DOHH2 (cell line): ENCODE data around the gene SLC16A8.

Source experiments
- H3F3A ChIP-seq: fragments of 200-600 bp; sonication (generic), shearing (Covaris generic); 2 replicates; pipeline ENCODE4 v1.6.0; 2016; ENCODE audit warnings: antibody characterized with exemption, mild to moderate bottlenecking; ENCODE audit not compliant: control insufficient read depth, insufficient read depth
- H3K27ac ChIP-seq: fragments of 200-600 bp; sonication (generic); 2 replicates; pipeline ENCODE4 v1.5.1; 2014; ENCODE audit warnings: low read depth, mild to moderate bottlenecking, low read length, moderate library complexity
- H3K27me3 ChIP-seq: fragments of 200-600 bp; sonication (generic); 2 replicates; pipeline ENCODE4 v1.6.1; 2014; ENCODE audit warnings: mild to moderate bottlenecking, low read length, mixed read lengths; ENCODE audit not compliant: control insufficient read depth
- H3K36me3 ChIP-seq: fragments of 200-600 bp; sonication (generic); 2 replicates; pipeline ENCODE4 v1.6.1; 2014; ENCODE audit warnings: mild to moderate bottlenecking, low read length, moderate library complexity, mixed read lengths; ENCODE audit not compliant: control insufficient read depth
- H3K4me1 ChIP-seq: fragments of 200-600 bp; sonication (generic); 2 replicates; pipeline ENCODE4 v1.6.1; 2014; ENCODE audit warnings: mild to moderate bottlenecking, low read length, mixed read lengths; ENCODE audit not compliant: control insufficient read depth
- H3K4me2 ChIP-seq: fragments of 200-600 bp; sonication (generic); 2 replicates; pipeline ENCODE4 v1.6.0; 2014; ENCODE audit warnings: mild to moderate bottlenecking, low read length, moderate library complexity
- H3K4me3 ChIP-seq: fragments of 200-600 bp; sonication (generic); 2 replicates; pipeline ENCODE4 v1.5.1; 2014; ENCODE audit warnings: mild to moderate bottlenecking, low read length, mixed read lengths
- H3K79me2 ChIP-seq: fragments of 200-600 bp; sonication (generic); 2 replicates; pipeline ENCODE4 v1.6.1; 2014; ENCODE audit warnings: mild to moderate bottlenecking, low read length, mixed read lengths; ENCODE audit not compliant: control insufficient read depth
- H3K9me2 ChIP-seq: fragments of 200-600 bp; sonication (generic); replicated peaks from 2 replicates; pipeline ENCODE4 v1.6.1; 2014; ENCODE audit warnings: mild to moderate bottlenecking, low read length, mixed read lengths; ENCODE audit not compliant: control insufficient read depth
- H3K9me3 ChIP-seq: fragments of 200-600 bp; sonication (generic); 2 replicates; pipeline ENCODE4 v1.6.1; 2014; ENCODE audit warnings: antibody characterized with exemption, low read length, mixed read lengths; ENCODE audit not compliant: control insufficient read depth, insufficient read depth
- H4K20me1 ChIP-seq: fragments of 200-600 bp; sonication (generic); 2 replicates; pipeline ENCODE4 v1.6.0; 2014; ENCODE audit warnings: low read depth, mild to moderate bottlenecking, antibody characterized with exemption, low read length, moderate library complexity; ENCODE audit not compliant: control insufficient read depth, insufficient read depth
- EZH2phosphoT487 ChIP-seq: fragments of 200-600 bp; sonication (generic); IDR thresholded peaks from 2 replicates; pipeline ENCODE4 v1.6.1; 2017; ENCODE audit warnings: borderline replicate concordance, mild to moderate bottlenecking, antibody characterized with exemption, low read length, moderate library complexity, mixed read lengths
- TF ChIP-seq, protein P1 (sequence below): fragments of 200-600 bp; sonication (generic); IDR thresholded peaks from one replicate; pipeline ENCODE4 v1.5.1; 2014; ENCODE audit warnings: antibody characterized with exemption, mild to moderate bottlenecking, low read depth, low read length; ENCODE audit not compliant: poor library complexity, severe bottlenecking

SLC16A8 gene

DNA sequence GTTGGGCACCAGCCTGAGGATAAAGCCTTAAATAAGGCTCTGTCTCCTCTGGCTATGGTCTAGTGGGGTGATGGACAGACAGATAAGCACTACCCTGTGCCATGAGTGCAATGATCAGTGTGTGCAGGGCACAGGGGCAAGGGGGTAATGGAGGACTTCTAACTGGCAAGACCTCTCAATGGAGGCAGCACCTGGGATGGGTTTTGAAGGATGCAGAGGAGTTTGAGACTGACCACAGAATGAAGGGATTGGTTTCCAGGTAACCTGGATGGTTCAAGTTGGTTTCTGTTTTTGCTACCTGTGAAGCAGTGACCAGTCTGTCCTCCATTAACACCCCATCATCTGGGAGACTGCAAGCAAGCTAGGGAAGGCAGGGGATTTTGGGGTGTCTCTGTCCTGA lies 54.6 kb downstream of the SLC16A8 start:
- TF ChIP-seq, protein P1, sequence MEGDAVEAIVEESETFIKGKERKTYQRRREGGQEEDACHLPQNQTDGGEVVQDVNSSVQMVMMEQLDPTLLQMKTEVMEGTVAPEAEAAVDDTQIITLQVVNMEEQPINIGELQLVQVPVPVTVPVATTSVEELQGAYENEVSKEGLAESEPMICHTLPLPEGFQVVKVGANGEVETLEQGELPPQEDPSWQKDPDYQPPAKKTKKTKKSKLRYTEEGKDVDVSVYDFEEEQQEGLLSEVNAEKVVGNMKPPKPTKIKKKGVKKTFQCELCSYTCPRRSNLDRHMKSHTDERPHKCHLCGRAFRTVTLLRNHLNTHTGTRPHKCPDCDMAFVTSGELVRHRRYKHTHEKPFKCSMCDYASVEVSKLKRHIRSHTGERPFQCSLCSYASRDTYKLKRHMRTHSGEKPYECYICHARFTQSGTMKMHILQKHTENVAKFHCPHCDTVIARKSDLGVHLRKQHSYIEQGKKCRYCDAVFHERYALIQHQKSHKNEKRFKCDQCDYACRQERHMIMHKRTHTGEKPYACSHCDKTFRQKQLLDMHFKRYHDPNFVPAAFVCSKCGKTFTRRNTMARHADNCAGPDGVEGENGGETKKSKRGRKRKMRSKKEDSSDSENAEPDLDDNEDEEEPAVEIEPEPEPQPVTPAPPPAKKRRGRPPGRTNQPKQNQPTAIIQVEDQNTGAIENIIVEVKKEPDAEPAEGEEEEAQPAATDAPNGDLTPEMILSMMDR, result no peak
- no peak for TF ChIP-seq EZH2phosphoT487
- Histone ChIP-seq H3K4me2 (no peak overlapping the region), H3K4me1 (peaks cover 10% of the 10 kb centered on the region), H3K79me2 (no peaks in the 10 kb centered on the region), H3K36me3 (no peaks in the 10 kb centered on the region), H4K20me1 (no peaks in the 10 kb centered on the region), H3K9me2 (no peaks in the 10 kb centered on the region), H3K4me3 (no peak overlapping the region), H3F3A (no peaks in the 10 kb centered on the region), H3K27ac (no peak overlapping the region), H3K27me3 (no peaks in the 10 kb centered on the region), H3K9me3 (no peaks in the 10 kb centered on the region)

DNA sequence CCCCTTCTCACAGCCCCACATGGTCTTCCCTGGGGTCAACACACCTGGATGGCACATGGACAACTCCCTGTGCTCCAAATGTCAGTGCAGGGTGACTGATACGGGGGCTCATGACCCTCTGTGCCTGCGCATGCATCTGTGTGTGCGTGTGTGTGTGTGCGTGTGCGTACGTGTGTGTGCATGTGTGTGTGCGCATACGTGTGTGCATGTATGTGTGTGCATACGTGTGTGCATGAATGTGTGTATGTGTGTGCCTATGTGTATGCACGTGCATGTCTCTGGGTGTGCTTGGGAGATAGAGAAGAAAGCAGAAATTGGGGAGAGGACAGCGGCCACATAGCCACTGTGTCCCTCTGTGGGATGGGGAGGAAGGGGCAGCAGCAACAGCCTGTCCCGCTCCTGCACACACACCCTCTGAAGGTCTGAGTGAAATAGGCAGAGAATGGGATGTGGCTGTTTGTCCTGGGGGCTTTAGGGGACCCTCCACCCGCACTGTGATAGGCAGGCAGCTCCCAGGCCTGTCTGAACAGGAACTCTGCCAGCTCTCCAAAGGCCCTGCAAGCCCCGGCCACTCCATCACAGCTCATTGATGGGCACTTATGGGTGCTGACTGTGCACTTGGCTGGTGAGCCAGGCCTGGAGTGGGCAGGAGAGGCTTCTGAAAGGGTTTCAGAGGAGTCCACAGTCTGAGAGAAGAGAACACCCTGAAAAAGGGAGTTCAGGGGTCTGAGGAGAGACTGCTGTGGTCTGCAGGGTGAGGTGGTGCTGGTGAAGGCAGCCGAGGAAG lies 55.4 kb downstream of the SLC16A8 start:
- 0 out of 2 replicates have a peak, but pooled peaks cover 3% of the 10 kb centered on the region for H3K4me1 ChIP-seq
- H3K9me3 ChIP-seq, result no peaks in the 10 kb centered on the region
- H3K27me3 ChIP-seq, result no peaks in the 10 kb centered on the region
- no peaks in the 10 kb centered on the region for H3F3A ChIP-seq
- no peak overlapping the region for H3K4me2 ChIP-seq
- no peak overlapping the region for H3K4me3 ChIP-seq
- H3K36me3 ChIP-seq, result no peaks in the 10 kb centered on the region
- H3K27ac ChIP-seq, result no peak overlapping the region
- no peaks in the 10 kb centered on the region for H3K9me2 ChIP-seq
- TF ChIP-seq, protein P1, result no peak
- TF ChIP-seq EZH2phosphoT487, result no peak
- no peaks in the 10 kb centered on the region for H3K79me2 ChIP-seq
- H4K20me1 ChIP-seq, result no peaks in the 10 kb centered on the region
